H9 (cell line): ENCODE data around the gene GCHFR. TPM values are rescaled to one million over a fixed set of nuclear protein-coding genes. Genes with fewer than 3 reads are reported as not detected.

Experiments used
- DNase-seq: peaks from one replicate; pipeline ENCODE4 v3.0.0-alpha.2; 2017
- H2AFZ ChIP-seq: one replicate; pipeline ENCODE4 v1.6.1; 2013; ENCODE audit warnings: mild to moderate bottlenecking, low read length, control low read depth, moderate library complexity
- H2AK5ac ChIP-seq: 2 replicates; pipeline ENCODE4 v1.6.1; 2013; ENCODE audit warnings: low read length, control low read depth, mixed read lengths; ENCODE audit not compliant: insufficient read length
- H2BK120ac ChIP-seq: one replicate; pipeline ENCODE4 v1.6.1; 2013; ENCODE audit warnings: low read depth, mild to moderate bottlenecking, low read length, control low read depth, inconsistent platforms; ENCODE audit not compliant: poor library complexity, severe bottlenecking
- H2BK12ac ChIP-seq: 2 replicates; pipeline ENCODE4 v1.6.1; 2013; ENCODE audit warnings: low read length, control low read depth, mixed read lengths, low read depth; ENCODE audit not compliant: insufficient read length
- H2BK15ac ChIP-seq: 2 replicates; pipeline ENCODE4 v1.6.1; 2013; ENCODE audit warnings: low read depth, low read length, control low read depth
- H2BK20ac ChIP-seq: one replicate; pipeline ENCODE4 v1.6.1; 2013; ENCODE audit warnings: low read depth, mild to moderate bottlenecking, low read length, control low read depth, inconsistent platforms; ENCODE audit not compliant: poor library complexity, severe bottlenecking
- H2BK5ac ChIP-seq: 2 replicates; pipeline ENCODE4 v1.6.1; 2013; ENCODE audit warnings: low read length, control low read depth, mixed read lengths; ENCODE audit not compliant: insufficient read length
- H3K14ac ChIP-seq: 2 replicates; pipeline ENCODE4 v1.6.1; 2013; ENCODE audit warnings: low read length, control low read depth; ENCODE audit not compliant: insufficient read depth
- H3K18ac ChIP-seq: 2 replicates; pipeline ENCODE4 v1.6.1; 2013; ENCODE audit warnings: low read depth, mild to moderate bottlenecking, mixed read lengths, low read length, control low read depth; ENCODE audit not compliant: insufficient read length
- H3K23ac ChIP-seq: 2 replicates; pipeline ENCODE4 v1.6.1; 2013; ENCODE audit warnings: low read length, control low read depth, mixed read lengths, low read depth; ENCODE audit not compliant: insufficient read length
- H3K23me2 ChIP-seq: 2 replicates; pipeline ENCODE4 v1.6.1; 2013; ENCODE audit warnings: low read depth, mild to moderate bottlenecking, mixed read lengths, low read length, control low read depth; ENCODE audit not compliant: insufficient read length, poor library complexity, severe bottlenecking
- H3K27ac ChIP-seq: 2 replicates; pipeline ENCODE4 v1.5.1; 2013; ENCODE audit warnings: low read length, control low read depth, mixed read lengths, low read depth; ENCODE audit not compliant: insufficient read length
- H3K27me3 ChIP-seq: 2 replicates; pipeline ENCODE4 v1.6.1; 2013; ENCODE audit warnings: low read length, control low read depth, inconsistent platforms; ENCODE audit not compliant: insufficient read depth
- H3K4ac ChIP-seq: 2 replicates; pipeline ENCODE4 v1.6.1; 2013; ENCODE audit warnings: low read depth, mild to moderate bottlenecking, control low read depth, inconsistent platforms, low read length, moderate library complexity
- H3K4me1 ChIP-seq: 2 replicates; pipeline ENCODE4 v1.6.1; 2013; ENCODE audit warnings: low read length, control low read depth, inconsistent platforms; ENCODE audit not compliant: insufficient read depth
- H3K4me2 ChIP-seq: 2 replicates; pipeline ENCODE4 v1.6.1; 2013; ENCODE audit warnings: low read length, control low read depth, mixed read lengths; ENCODE audit not compliant: insufficient read length, insufficient read depth
- H3K56ac ChIP-seq: 2 replicates; pipeline ENCODE4 v1.6.1; 2013; ENCODE audit warnings: low read depth, mild to moderate bottlenecking, mixed read lengths, low read length, control low read depth; ENCODE audit not compliant: insufficient read length
- H3K79me1 ChIP-seq: 2 replicates; pipeline ENCODE4 v1.6.1; 2013; ENCODE audit warnings: low read depth, mild to moderate bottlenecking, moderate library complexity, low read length, control low read depth, inconsistent platforms; ENCODE audit not compliant: insufficient read depth, poor library complexity, severe bottlenecking
- H3K79me2 ChIP-seq: 2 replicates; pipeline ENCODE4 v1.6.1; 2013; ENCODE audit warnings: low read length, control low read depth, inconsistent platforms; ENCODE audit not compliant: insufficient read depth
- H3K9ac ChIP-seq: 2 replicates; pipeline ENCODE4 v1.6.1; 2013; ENCODE audit warnings: low read length, control low read depth, mixed read lengths; ENCODE audit not compliant: insufficient read length; ENCODE audit errors: extremely low read depth
- H3K9me3 ChIP-seq: one replicate; pipeline ENCODE4 v1.6.1; 2013; ENCODE audit warnings: low read depth, low read length, inconsistent platforms; ENCODE audit not compliant: control insufficient read depth
- H3T11ph ChIP-seq: one replicate; pipeline ENCODE4 v1.6.1; 2013; ENCODE audit warnings: mild to moderate bottlenecking, low read length, control low read depth, inconsistent platforms
- H4K20me1 ChIP-seq: one replicate; pipeline ENCODE4 v1.6.1; 2013; ENCODE audit not compliant: control insufficient read depth, insufficient read length, insufficient read depth
- H4K5ac ChIP-seq: 2 replicates; pipeline ENCODE4 v1.6.1; 2013; ENCODE audit warnings: low read depth, mild to moderate bottlenecking, mixed read lengths, low read length, control low read depth; ENCODE audit not compliant: insufficient read length
- H4K8ac ChIP-seq: replicated peaks from 2 replicates; pipeline ENCODE4 v1.6.1; 2013; ENCODE audit warnings: low read length, control low read depth, mixed read lengths, low read depth; ENCODE audit not compliant: insufficient read length
- H4K91ac ChIP-seq: 2 replicates; pipeline ENCODE4 v1.6.1; 2013; ENCODE audit warnings: low read depth, mild to moderate bottlenecking, moderate library complexity, mixed read lengths, low read length, control low read depth; ENCODE audit not compliant: insufficient read length
- H3K27ac Mint-ChIP-seq, 3 experiments: 2 replicates in 2 of 3; 3 replicates in 1 of 3; pipeline ENCODE4 v1.8.0; 2020 to 2021; ENCODE audit warnings: mixed read lengths in 3 of 3, mild to moderate bottlenecking in 1 of 3, moderate library complexity in 1 of 3
- H3K27me3 Mint-ChIP-seq: 2 replicates; pipeline ENCODE4 v1.8.0; 2021; ENCODE audit warnings: low read depth, mild to moderate bottlenecking, moderate library complexity, mixed read lengths
- H3K36me3 Mint-ChIP-seq, 3 experiments: 2 replicates in 2 of 3; 3 replicates in 1 of 3; pipeline ENCODE4 v1.8.0; 2020 to 2021; ENCODE audit warnings: low read depth in 3 of 3, mixed read lengths in 3 of 3; ENCODE audit not compliant: insufficient read depth in 1 of 3
- H3K4me1 Mint-ChIP-seq, 2 experiments: 2 replicates each; pipeline ENCODE4 v1.8.0; 2020; ENCODE audit warnings: mixed read lengths in 2 of 2
- H3K4me3 Mint-ChIP-seq, 2 experiments: 2 replicates in 1 of 2; 3 replicates in 1 of 2; pipeline ENCODE4 v1.8.0; 2020 to 2021; ENCODE audit warnings: mild to moderate bottlenecking in 2 of 2, mixed read lengths in 2 of 2, moderate library complexity in 1 of 2
- H3K9me3 Mint-ChIP-seq, 2 experiments: 2 replicates in 1 of 2; 3 replicates in 1 of 2; pipeline ENCODE4 v1.8.0; 2020; ENCODE audit warnings: mild to moderate bottlenecking in 2 of 2, mixed read lengths in 2 of 2, moderate library complexity in 1 of 2
- CTCF ChIP-seq: fragments of 200-600 bp; sonication (generic); conservative IDR thresholded peaks from 3 replicates; pipeline ENCODE4 v1.8.0; 2021; ENCODE audit warnings: antibody characterized with exemption, mild to moderate bottlenecking
- WGBS: extraction: QIAGEN DNeasy Blood & Tissue Kit; methylation state at CpG from one replicate; pipeline ENCODE4 v1.1.7; 2013; ENCODE audit warnings: missing lambda C conversion rate, low lambda C conversion rate, mixed read lengths; ENCODE audit not compliant: insufficient read length; ENCODE audit errors: extremely low coverage; 5-methylcytosine and 5-hydroxymethylcytosine counted together
- total RNA-seq: library from RNA; stranded (reverse); gene quantifications from 2 replicates; pipeline ENCODE4 v1.2.1, GENCODE V29; 2021

GCHFR gene
- total RNA-seq, 1 experiment from 2014 or later, result 37.0 TPM

- Histone ChIP-seq H4K91ac (no peak overlapping the region), H3K23ac (no peak overlapping the region), H3K79me2 (no peaks in the 10 kb centered on the region), H4K5ac (no peak overlapping the region), H2BK12ac (no peak overlapping the region), H3K56ac (no peak overlapping the region), H4K8ac (no peak overlapping the region), H2AFZ (no peak overlapping the region), H3K9me3 (no peaks in the 10 kb centered on the region), H2AK5ac (no peak overlapping the region), H3K23me2 (no peaks in the 10 kb centered on the region), H2BK120ac (no peak overlapping the region), H2BK5ac (no peak overlapping the region), H4K20me1 (no peaks in the 10 kb centered on the region), H2BK15ac (no peak overlapping the region), H3T11ph (no peak overlapping the region), H3K79me1 (no peaks in the 10 kb centered on the region), H3K18ac (no peak overlapping the region), H3K9ac (no peak overlapping the region), H3K27me3 (no peaks in the 10 kb centered on the region), H3K4me1 (no peaks in the 10 kb centered on the region), H3K14ac (no peak overlapping the region), H3K4ac (no peak overlapping the region), H3K4me2 (no peak overlapping the region), H2BK20ac (no peak overlapping the region), H3K27ac (no peak overlapping the region)
- peaks cover 9 to 48% (median 34%) of the 10 kb centered on the region in 3 experiments; a peak in 6 of 7 replicates for H3K36me3 Mint-ChIP-seq
- no peaks in the 10 kb centered on the region for H3K4me1 Mint-ChIP-seq
- H3K9me3 Mint-ChIP-seq, result no peaks in the 10 kb centered on the region
- DNase-seq, result no peak
- H3K27ac Mint-ChIP-seq, result no peak overlapping the region
- no peak for TF ChIP-seq CTCF
- H3K4me3 Mint-ChIP-seq, result no peak overlapping the region
- WGBS, result no CpG with 5 or more reads among the region's 2 CpGs
- no peaks in the 10 kb centered on the region for H3K27me3 Mint-ChIP-seq
Observed at GRCh38 chr15:40722934-40723333, 40.9 kb upstream of the GCHFR start.
